Astrocyte of the spinal cord (primary cell): ENCODE measurements around the gene TBCC.

Source experiments
- DNase-seq: peaks from one replicate; pipeline ENCODE4 v3.0.0; 2011; ENCODE audit warnings: low read depth, low spot score
- H3K4me3 ChIP-seq: 2 replicates; pipeline ENCODE4 v1.5.1; 2011; ENCODE audit warnings: low read depth, mild to moderate bottlenecking, low read length, moderate library complexity
- in situ Hi-C: cut with HindIII; loops from 2 replicates; pipeline ENCODE4 v1.10.0; 2017; ENCODE audit warnings: low sequenced_read_pairs
- TF ChIP-seq, protein P1 (sequence below): IDR thresholded peaks from 2 replicates; pipeline ENCODE4 v1.5.1; 2012; ENCODE audit warnings: low read depth, mild to moderate bottlenecking, low read length, inconsistent platforms

Gene TBCC

DNA sequence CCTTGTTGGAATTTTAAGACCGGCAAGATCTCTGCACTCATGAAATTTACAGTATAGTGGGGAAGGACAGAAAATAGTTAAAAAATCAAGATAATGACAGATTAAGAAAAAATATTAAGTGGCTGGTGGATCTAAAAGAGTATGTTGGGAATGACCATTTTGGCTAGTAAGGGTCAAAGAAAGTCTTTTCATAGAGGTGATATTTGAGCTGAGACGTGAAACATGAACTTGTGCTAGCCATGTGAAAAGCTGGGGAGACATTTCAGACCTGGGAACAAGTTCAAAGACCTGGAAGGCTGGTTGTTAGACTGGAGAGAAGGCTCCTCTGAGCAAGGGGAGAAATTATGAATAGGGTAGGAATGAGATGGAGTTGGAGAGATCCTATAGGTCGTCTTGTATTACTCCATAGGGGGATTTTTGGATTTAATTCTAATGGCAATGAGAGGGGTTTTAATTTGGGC lies 40.7 kb upstream of the TBCC start:
- H3K4me3 ChIP-seq = no peak overlapping the region
- TF ChIP-seq, protein P1, sequence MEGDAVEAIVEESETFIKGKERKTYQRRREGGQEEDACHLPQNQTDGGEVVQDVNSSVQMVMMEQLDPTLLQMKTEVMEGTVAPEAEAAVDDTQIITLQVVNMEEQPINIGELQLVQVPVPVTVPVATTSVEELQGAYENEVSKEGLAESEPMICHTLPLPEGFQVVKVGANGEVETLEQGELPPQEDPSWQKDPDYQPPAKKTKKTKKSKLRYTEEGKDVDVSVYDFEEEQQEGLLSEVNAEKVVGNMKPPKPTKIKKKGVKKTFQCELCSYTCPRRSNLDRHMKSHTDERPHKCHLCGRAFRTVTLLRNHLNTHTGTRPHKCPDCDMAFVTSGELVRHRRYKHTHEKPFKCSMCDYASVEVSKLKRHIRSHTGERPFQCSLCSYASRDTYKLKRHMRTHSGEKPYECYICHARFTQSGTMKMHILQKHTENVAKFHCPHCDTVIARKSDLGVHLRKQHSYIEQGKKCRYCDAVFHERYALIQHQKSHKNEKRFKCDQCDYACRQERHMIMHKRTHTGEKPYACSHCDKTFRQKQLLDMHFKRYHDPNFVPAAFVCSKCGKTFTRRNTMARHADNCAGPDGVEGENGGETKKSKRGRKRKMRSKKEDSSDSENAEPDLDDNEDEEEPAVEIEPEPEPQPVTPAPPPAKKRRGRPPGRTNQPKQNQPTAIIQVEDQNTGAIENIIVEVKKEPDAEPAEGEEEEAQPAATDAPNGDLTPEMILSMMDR = no peak
- in situ Hi-C loops = no loop called here
- no peak for DNase-seq

DNA sequence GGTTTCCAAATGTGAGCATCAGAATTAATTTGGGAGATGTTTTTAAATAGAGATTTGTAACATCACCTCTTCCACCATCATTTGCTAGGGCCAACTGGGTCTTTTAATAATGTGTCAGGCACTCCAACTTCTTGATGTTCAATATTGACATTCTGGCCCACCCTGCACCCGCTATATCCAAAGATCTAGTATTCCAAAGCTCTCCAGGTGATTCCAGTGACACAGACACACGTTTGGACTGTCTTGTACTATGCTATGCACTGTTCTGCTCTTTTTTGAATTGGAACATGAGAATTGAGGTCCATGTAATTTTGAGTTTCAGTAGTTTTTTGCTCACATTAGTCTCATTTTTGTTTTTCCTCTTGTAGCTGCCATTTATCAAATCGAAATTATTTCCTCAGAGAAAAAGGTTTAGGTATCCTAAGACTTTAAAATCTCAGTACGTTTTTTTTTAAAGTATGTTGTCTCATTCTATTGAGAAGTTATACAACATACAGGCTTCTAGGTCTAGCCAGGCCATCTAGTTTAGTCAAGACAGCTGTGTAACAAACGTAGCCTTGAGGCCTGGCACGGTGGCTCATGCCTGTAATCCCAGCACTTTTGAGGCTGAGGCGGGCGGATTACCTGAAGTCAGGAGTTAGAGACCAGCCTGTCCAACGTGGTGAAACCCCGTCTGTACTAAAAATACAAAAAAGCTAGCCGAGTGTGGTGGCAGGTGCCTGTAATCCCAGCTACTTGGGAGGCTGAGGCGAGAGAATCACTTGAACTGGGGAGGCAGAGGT lies 39.0 kb upstream of the TBCC start:
- in situ Hi-C loops = no loop called here
- peak overlapping the region; percentile 92 for H3K4me3 ChIP-seq
- TF ChIP-seq, protein P1 = no peak
- no peak for DNase-seq

DNA sequence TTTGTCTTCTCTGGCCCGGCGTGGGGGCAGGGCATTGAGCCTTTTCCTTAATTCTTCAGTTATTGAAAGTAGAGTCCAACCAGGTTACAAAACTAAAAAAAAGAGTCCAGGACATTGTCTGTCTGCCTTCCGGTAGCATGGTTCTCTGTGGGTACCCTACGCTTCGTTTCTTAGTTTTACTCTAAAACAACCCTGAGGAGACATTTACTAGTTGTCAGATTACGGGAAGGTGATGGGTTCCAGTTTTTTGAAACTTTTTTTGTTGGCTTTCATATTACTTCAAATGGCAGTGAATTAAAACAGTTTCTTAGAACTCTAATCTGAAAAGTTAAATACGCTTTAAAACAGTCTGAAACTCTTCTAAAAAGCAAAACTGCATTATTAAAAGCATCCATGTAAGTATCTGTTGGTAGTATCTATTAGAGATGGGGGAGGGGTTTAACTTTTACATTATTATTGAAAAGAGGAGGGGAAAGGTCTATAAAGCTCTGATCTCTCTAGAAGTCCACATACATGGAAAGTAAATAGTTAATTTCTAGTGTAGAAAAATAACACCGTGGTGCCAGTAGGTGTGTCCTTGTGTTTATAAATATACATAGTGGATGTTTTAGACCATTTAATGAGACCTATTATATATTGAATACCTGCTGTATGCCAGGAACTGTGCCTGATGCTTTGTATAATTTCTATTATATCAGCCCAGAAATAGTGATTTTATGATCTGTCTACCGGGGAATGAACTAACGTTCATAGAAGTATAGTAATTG lies 38.2 kb upstream of the TBCC start:
- peak; percentile 32 for DNase-seq
- in situ Hi-C loops = no loop called here
- H3K4me3 ChIP-seq = peak overlapping the region; percentile 92
- TF ChIP-seq, protein P1 = no peak

DNA sequence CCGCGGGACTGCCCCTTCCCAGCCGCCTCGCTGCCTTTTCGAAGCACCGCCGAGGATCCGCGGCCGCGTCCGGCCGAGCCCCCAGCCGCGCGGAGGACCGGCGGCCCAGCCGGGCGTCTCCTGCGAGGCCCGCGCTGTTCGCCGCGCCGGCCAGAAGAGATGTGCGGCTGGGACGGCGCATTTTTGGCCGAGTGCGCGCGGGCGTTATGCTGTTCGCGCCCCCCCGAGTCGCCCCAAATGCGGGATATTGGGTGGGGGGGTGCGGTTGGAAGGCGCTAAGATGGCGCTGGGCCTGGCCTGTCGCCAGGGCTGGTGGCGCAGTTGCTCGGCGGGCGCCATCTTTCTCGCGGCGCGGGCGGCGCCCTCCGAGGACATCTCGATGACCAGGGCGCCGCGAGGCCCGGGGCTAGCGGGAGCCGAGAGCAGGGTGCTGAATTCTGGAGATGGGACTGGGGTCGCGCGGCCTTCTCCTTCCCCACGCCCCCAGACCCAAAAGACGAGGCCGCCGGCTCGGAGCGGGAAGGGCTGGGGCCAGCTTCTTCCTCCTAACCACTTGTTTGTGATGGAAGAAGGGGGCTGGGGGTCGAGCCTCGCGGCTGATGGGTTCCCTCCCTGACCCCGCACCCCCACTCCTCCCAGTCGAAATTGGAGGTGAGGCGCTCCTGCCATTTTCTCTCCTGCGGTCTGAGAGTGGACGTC lies 37.4 kb upstream of the TBCC start:
- DNase-seq = peak; percentile 74
- TF ChIP-seq, protein P1 = no peak
- H3K4me3 ChIP-seq = peak overlapping the region; percentile 92
- in situ Hi-C loops = no loop called here

DNA sequence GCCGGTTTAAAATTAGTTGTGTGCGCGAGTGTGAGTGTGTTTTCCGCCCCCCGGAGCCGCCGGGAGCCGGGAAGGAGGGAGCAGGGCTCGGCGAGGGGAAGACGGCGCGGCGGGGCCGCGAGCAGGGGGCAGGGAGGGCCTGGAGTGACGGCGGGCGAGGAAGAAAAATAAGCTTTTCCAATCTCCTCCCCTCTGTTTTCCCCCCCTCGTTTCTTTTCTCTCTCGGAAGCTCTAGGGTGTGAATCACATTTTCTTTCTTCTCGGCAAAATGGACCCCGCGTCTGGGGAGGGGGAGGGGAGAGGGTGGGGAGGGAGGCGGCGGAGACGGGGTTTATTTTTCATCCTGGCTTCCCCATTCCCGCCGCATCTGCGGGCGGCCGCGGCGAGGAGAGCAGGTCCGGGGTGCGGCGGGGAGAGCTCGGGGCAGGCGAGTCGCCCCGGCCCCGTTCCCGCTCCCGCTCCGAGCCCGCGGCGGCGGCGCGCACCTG lies 36.8 kb upstream of the TBCC start:
- peak; percentile 97 for DNase-seq
- TF ChIP-seq, protein P1 = no peak
- peak overlapping the region; percentile 92 for H3K4me3 ChIP-seq
- in situ Hi-C loops = no loop called here
